ENCODE measurements around the gene SULT2B1.

SULT2B1 gene

GRCh38 chr19:48598996-48599700, 47.2 kb downstream of the SULT2B1 start:
- Histone ChIP-seq H3K4me2 (ENCODE audit: low read length) (no peak overlapping the region), H3K14ac (ENCODE audit: low read length) (no peak overlapping the region)
- no CpG with 5 or more reads among the region's 30 CpGs for WGBS (ENCODE audit: extremely low coverage, insufficient coverage, insufficient read length)

GRCh38 chr19:48600679-48601417, 48.9 kb downstream of the SULT2B1 start:
- H3K79me2 ChIP-seq (ENCODE audit: control insufficient read depth, insufficient read depth, low read length, poor library complexity): no peaks in the 10 kb centered on the region
- no peak overlapping the region for H3K27ac ChIP-seq (ENCODE audit: low read depth, low read length)
- H4K12ac ChIP-seq (ENCODE audit: low read depth, low read length): no peak overlapping the region
- H2BK5ac ChIP-seq (ENCODE audit: low read depth, low read length, poor library complexity): no peak overlapping the region
- no CpG with 5 or more reads among the region's 21 CpGs for WGBS (ENCODE audit: extremely low coverage, insufficient coverage, insufficient read length)
- no peaks in the 10 kb centered on the region for H3K27me3 ChIP-seq (ENCODE audit: insufficient read depth, low read length)
- no peaks in the 10 kb centered on the region for H3K36me3 ChIP-seq (ENCODE audit: control insufficient read depth in 1 of 2, insufficient read depth in 2 of 2, low read length in 2 of 2)
- no peak for DNase-seq
- no peak overlapping the region for H3K23ac ChIP-seq (ENCODE audit: low read length)
- H3K9ac ChIP-seq (ENCODE audit: low read length): no peak overlapping the region
- H3K4me2 ChIP-seq (ENCODE audit: low read length): no peak overlapping the region
- no peak overlapping the region for H2BK12ac ChIP-seq (ENCODE audit: low read length)
- no peak overlapping the region for H4K8ac ChIP-seq (ENCODE audit: low read depth, low read length)
- H3K4me1 ChIP-seq (ENCODE audit: control insufficient read depth in 1 of 2, insufficient read depth in 2 of 2, low read length in 2 of 2): no peaks in the 10 kb centered on the region
- no peak overlapping the region for H3K18ac ChIP-seq (ENCODE audit: low read length)
- no peaks in the 10 kb centered on the region for H3K9me3 ChIP-seq (ENCODE audit: insufficient read depth, low read depth, low read length)
- H2AFZ ChIP-seq (ENCODE audit: insufficient read depth, low read length, poor library complexity): no peak overlapping the region
- no peak overlapping the region for H3K14ac ChIP-seq (ENCODE audit: low read length)
- H3K4me3 ChIP-seq (ENCODE audit: low read depth, low read length): no peak overlapping the region
- no peak overlapping the region for H2BK120ac ChIP-seq (ENCODE audit: insufficient read depth, low read length, poor library complexity)
- no peak overlapping the region for H3K4ac ChIP-seq (ENCODE audit: low read depth, low read length)
- no peak overlapping the region for H2AK5ac ChIP-seq (ENCODE audit: low read length)
- H4K91ac ChIP-seq (ENCODE audit: low read depth, low read length): no peak overlapping the region
- no peaks in the 10 kb centered on the region for H3K79me1 ChIP-seq (ENCODE audit: low read length)

More at GRCh38 chr19:48598996-48599700, 47.2 kb downstream of the SULT2B1 start:
- no peaks in the 10 kb centered on the region for H3K79me2 ChIP-seq (ENCODE audit: control insufficient read depth, insufficient read depth, low read length, poor library complexity)
- H3K9ac ChIP-seq (ENCODE audit: low read length): no peak overlapping the region
- no peaks in the 10 kb centered on the region for H3K9me3 ChIP-seq (ENCODE audit: insufficient read depth, low read depth, low read length)
- H3K4ac ChIP-seq (ENCODE audit: low read depth, low read length): no peak overlapping the region
- H3K36me3 ChIP-seq (ENCODE audit: control insufficient read depth in 1 of 2, insufficient read depth in 2 of 2, low read length in 2 of 2): no peaks in the 10 kb centered on the region
- H3K4me1 ChIP-seq (ENCODE audit: control insufficient read depth in 1 of 2, insufficient read depth in 2 of 2, low read length in 2 of 2): no peaks in the 10 kb centered on the region
- H3K27ac ChIP-seq (ENCODE audit: low read depth, low read length): no peak overlapping the region
- no peak overlapping the region for H2BK12ac ChIP-seq (ENCODE audit: low read length)
- H4K12ac ChIP-seq (ENCODE audit: low read depth, low read length): no peak overlapping the region
- no peak for DNase-seq
- H4K91ac ChIP-seq (ENCODE audit: low read depth, low read length): no peak overlapping the region
- no peak overlapping the region for H2BK120ac ChIP-seq (ENCODE audit: insufficient read depth, low read length, poor library complexity)
- H3K79me1 ChIP-seq (ENCODE audit: low read length): no peaks in the 10 kb centered on the region
- H2AK5ac ChIP-seq (ENCODE audit: low read length): no peak overlapping the region
- no peak overlapping the region for H4K8ac ChIP-seq (ENCODE audit: low read depth, low read length)
- H3K18ac ChIP-seq (ENCODE audit: low read length): no peak overlapping the region
- H3K27me3 ChIP-seq (ENCODE audit: insufficient read depth, low read length): no peaks in the 10 kb centered on the region
- H2AFZ ChIP-seq (ENCODE audit: insufficient read depth, low read length, poor library complexity): no peak overlapping the region
- H3K23ac ChIP-seq (ENCODE audit: low read length): no peak overlapping the region
- H3K4me3 ChIP-seq (ENCODE audit: low read depth, low read length): no peak overlapping the region
- no peak overlapping the region for H2BK5ac ChIP-seq (ENCODE audit: low read depth, low read length, poor library complexity)

GRCh38 chr19:48603001-48603400, 51.0 kb downstream of the SULT2B1 start:
- Histone ChIP-seq H3K4me1 (ENCODE audit: control insufficient read depth in 1 of 2, insufficient read depth in 2 of 2, low read length in 2 of 2) (no peaks in the 10 kb centered on the region), H3K4me3 (ENCODE audit: low read depth, low read length) (no peak overlapping the region), H4K91ac (ENCODE audit: low read depth, low read length) (no peak overlapping the region), H3K23ac (ENCODE audit: low read length) (no peak overlapping the region), H3K9me3 (ENCODE audit: insufficient read depth, low read depth, low read length) (no peaks in the 10 kb centered on the region), H3K9ac (ENCODE audit: low read length) (no peak overlapping the region), H2BK120ac (ENCODE audit: insufficient read depth, low read length, poor library complexity) (no peak overlapping the region), H2BK12ac (ENCODE audit: low read length) (no peak overlapping the region), H3K36me3 (ENCODE audit: control insufficient read depth in 1 of 2, insufficient read depth in 2 of 2, low read length in 2 of 2) (no peaks in the 10 kb centered on the region), H3K18ac (ENCODE audit: low read length) (no peak overlapping the region), H2BK5ac (ENCODE audit: low read depth, low read length, poor library complexity) (no peak overlapping the region), H3K14ac (ENCODE audit: low read length) (no peak overlapping the region), H3K79me1 (ENCODE audit: low read length) (no peaks in the 10 kb centered on the region), H3K27me3 (ENCODE audit: insufficient read depth, low read length) (no peaks in the 10 kb centered on the region), H3K4me2 (ENCODE audit: low read length) (no peak overlapping the region), H4K12ac (ENCODE audit: low read depth, low read length) (no peak overlapping the region), H3K27ac (ENCODE audit: low read depth, low read length) (no peak overlapping the region), H4K8ac (ENCODE audit: low read depth, low read length) (no peak overlapping the region), H2AK5ac (ENCODE audit: low read length) (no peak overlapping the region), H2AFZ (ENCODE audit: insufficient read depth, low read length, poor library complexity) (no peak overlapping the region), H3K79me2 (ENCODE audit: control insufficient read depth, insufficient read depth, low read length, poor library complexity) (no peaks in the 10 kb centered on the region), H3K4ac (ENCODE audit: low read depth, low read length) (no peak overlapping the region)
- DNase-seq: no peak
- WGBS (ENCODE audit: extremely low coverage, insufficient coverage, insufficient read length): no CpG with 5 or more reads among the region's 9 CpGs

GRCh38 chr19:48603449-48603848, 51.5 kb downstream of the SULT2B1 start:
- H2BK5ac ChIP-seq (ENCODE audit: low read depth, low read length, poor library complexity): no peak overlapping the region

More at GRCh38 chr19:48603449-48603848, 51.5 kb downstream of the SULT2B1 start:
- H2AFZ ChIP-seq (ENCODE audit: insufficient read depth, low read length, poor library complexity): no peak overlapping the region
- no peak overlapping the region for H2AK5ac ChIP-seq (ENCODE audit: low read length)
- no CpG with 5 or more reads among the region's 39 CpGs for WGBS (ENCODE audit: extremely low coverage, insufficient coverage, insufficient read length)
- H3K23ac ChIP-seq (ENCODE audit: low read length): no peak overlapping the region
- no peak overlapping the region for H3K18ac ChIP-seq (ENCODE audit: low read length)
- no peak overlapping the region for H3K4me3 ChIP-seq (ENCODE audit: low read depth, low read length)
- H3K14ac ChIP-seq (ENCODE audit: low read length): no peak overlapping the region
- no peak overlapping the region for H2BK120ac ChIP-seq (ENCODE audit: insufficient read depth, low read length, poor library complexity)
- no peaks in the 10 kb centered on the region for H3K4me1 ChIP-seq (ENCODE audit: control insufficient read depth in 1 of 2, insufficient read depth in 2 of 2, low read length in 2 of 2)
- no peak overlapping the region for H4K12ac ChIP-seq (ENCODE audit: low read depth, low read length)
- no peak overlapping the region for H4K91ac ChIP-seq (ENCODE audit: low read depth, low read length)
- no peak overlapping the region for H3K4ac ChIP-seq (ENCODE audit: low read depth, low read length)
- H3K9me3 ChIP-seq (ENCODE audit: insufficient read depth, low read depth, low read length): no peaks in the 10 kb centered on the region
- no peaks in the 10 kb centered on the region for H3K27me3 ChIP-seq (ENCODE audit: insufficient read depth, low read length)
- no peaks in the 10 kb centered on the region for H3K79me2 ChIP-seq (ENCODE audit: control insufficient read depth, insufficient read depth, low read length, poor library complexity)
- no peak overlapping the region for H2BK12ac ChIP-seq (ENCODE audit: low read length)
- H3K27ac ChIP-seq (ENCODE audit: low read depth, low read length): no peak overlapping the region
- H3K4me2 ChIP-seq (ENCODE audit: low read length): no peak overlapping the region
- no peak overlapping the region for H3K9ac ChIP-seq (ENCODE audit: low read length)
- DNase-seq: no peak
- no peaks in the 10 kb centered on the region for H3K79me1 ChIP-seq (ENCODE audit: low read length)
- no peak overlapping the region for H4K8ac ChIP-seq (ENCODE audit: low read depth, low read length)
- H3K36me3 ChIP-seq (ENCODE audit: control insufficient read depth in 1 of 2, insufficient read depth in 2 of 2, low read length in 2 of 2): no peaks in the 10 kb centered on the region

Measured in trophoblast cell (in vitro differentiated cells and primary cell).